Activated T-helper 9 cell treated with anti-CD3 and anti-CD28 coated beads, Interleukin-2, amount 50 U/mL, for 16 hours (primary cell): ENCODE data around the gene PLBD1.

Experiments
- DNase-seq: peaks from one replicate; pipeline ENCODE4 v3.0.0-alpha.2; 2020; ENCODE audit warnings: low read depth

PLBD1 gene

GRCh38 chr12:14567351-14568162 is at the start of gene PLBD1:
TSS of gene PLBD1 (minus strand) at chr12:14567883. CDS start at chr12:14567696, 187 bp downstream.
- DNase-seq = no peak

DNA sequence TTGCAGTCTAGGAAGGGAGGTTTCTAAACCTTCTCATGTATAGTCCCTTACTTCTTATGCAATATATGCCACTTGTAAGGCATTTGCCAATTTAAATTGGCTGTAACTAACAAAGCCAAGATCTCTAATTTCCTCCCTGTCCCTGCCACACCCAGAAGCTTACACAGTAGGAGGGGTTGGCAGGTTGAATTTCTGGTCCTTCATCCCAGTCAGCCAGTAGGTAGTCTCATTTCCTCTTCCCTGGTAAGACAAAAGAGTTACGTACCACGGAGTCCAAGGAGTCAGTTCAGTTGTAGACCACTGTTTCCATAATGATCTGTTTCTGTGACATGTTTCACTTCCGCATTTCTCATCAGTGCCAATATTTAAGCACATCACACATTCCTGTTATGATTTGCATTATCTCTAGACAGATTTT is 47.0 kb upstream of the PLBD1 start:
- no peak for DNase-seq

DNA sequence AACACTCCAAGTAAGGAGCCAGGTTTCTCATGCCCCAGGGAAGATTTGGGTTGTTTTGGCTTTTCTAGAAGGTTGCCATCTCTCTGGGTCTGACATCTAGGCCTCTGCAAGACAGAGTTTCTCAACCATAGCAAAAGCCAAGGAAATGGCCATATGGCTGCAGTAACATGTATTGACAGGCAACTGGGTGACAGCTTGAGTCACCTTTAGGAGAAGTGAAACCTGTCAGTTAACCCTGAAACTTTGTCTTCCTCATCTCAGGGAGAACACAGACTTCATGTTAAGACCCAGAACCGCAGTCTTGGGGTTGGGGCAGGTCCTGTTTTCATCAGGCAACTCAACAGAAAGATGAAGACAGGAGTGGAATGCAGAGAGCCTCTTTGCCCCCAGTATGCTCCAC is 46.0 kb upstream of the PLBD1 start:
- DNase-seq = no peak

DNA sequence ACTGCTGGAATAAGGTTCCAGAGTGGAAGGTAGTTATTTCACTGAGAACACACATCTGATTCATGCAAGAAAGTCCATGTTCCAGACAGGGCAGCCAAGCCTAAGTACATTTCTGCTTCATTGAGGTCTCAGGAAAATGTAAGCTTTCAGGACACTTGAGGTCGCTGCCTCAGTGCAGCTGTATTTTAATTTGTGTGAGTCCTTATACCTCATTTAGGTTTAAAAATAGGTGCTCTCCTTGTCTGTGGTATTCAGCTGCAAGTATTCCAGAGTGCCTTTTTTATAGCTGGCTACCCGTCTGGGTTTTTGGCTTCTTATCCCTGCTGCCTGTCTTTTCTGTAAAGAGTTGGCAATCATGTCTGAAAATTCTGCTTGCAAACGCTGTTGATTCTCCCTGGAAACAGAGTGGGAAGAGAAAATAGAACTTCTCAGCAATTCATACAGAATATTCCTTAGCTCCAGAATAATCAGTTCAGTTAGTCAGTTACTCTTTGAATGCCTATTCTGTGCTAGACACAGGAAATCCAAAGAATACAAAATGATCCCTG is 45.3 kb upstream of the PLBD1 start:
- DNase-seq = no peak

- DNase-seq = no peak
Observed at GRCh38 chr12:14612250-14612649, 44.6 kb upstream of the PLBD1 start.

DNA sequence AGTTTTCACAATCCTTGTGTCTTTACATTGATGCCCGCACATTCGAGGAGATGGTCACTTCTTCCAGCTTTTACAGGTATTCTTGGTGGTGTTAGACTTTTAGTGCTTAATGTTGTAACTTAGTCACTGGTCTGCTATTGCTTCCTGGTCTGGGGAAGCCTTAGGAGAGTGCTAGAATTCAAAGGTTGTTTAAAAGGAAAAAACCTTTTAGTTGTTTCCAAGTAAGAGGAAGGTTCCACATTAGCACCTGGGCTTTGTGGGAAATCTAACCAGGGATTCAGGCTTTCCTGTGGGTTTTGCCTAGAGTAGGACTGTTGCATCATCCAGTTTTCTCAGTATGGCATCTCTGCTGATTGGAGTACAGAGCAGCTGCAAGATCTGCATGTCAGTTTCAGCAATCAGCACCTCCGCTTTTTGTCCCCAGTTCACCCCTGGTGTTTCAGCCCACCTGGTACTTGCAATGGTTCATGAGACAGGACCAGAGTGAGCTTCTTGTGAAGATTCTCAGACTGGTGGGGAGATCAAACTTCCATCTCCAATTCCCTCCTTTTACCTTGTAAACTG is 44.0 kb upstream of the PLBD1 start:
- no peak for DNase-seq

GRCh38 chr12:14607568-14607967 is 39.9 kb upstream of the PLBD1 start:
- DNase-seq = no peak

GRCh38 chr12:14605401-14605989 is 37.8 kb upstream of the PLBD1 start:
- DNase-seq = no peak

DNA sequence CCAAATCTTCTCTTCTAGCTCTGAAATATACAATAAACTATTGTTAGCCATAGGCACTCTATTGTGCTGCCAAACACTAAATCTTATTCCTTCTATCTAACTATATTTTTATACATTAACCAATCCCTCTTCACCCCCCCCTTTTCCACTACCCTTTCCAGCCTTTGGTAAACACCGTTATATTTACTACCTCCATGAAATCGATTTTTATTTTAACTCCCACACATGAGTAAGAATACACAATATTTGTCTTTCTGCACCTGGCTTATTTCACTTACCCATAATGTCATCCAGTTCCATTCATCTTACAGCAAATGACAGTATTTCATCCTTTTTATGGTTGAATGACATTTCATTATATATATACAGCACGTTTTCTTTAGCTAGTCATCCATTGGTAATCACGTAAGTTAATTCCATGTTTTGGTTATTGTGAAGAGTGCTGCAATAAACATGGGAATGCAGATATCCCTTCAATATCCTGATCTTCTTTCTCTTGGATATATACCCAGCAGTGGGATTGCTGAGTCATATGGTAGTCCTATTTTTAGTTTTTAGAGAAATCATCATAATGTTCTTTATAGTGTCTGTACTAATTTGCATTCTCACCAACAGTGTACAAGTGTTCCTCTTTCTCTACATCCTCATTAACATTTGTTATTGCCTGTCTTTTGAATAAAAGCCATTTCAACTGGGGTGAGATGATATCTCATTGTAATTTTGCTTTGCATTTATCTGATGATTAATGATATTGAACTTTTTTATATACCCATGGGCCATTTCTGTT is 34.2 kb upstream of the PLBD1 start:
- DNase-seq = no peak

GRCh38 chr12:14597480-14597879 is 29.8 kb upstream of the PLBD1 start:
- no peak for DNase-seq

DNA sequence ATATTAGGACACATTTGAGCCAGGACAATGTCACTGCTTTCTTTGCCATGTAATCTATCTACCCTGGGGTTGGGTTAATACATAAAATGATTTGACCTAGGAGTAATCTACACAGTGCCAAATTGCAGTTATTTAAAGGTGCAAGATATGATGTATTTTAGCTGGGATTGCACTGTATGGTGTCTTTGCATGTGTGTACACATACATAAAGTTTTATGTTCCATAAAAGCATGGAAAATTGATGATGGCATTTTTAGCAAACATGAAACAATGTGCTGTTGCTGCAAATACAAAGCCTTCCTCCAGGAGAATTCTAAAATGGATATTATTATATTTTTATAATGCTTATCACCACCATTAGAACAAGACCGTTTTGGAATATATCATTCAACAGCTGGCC is 24.0 kb upstream of the PLBD1 start:
- no peak for DNase-seq

DNA sequence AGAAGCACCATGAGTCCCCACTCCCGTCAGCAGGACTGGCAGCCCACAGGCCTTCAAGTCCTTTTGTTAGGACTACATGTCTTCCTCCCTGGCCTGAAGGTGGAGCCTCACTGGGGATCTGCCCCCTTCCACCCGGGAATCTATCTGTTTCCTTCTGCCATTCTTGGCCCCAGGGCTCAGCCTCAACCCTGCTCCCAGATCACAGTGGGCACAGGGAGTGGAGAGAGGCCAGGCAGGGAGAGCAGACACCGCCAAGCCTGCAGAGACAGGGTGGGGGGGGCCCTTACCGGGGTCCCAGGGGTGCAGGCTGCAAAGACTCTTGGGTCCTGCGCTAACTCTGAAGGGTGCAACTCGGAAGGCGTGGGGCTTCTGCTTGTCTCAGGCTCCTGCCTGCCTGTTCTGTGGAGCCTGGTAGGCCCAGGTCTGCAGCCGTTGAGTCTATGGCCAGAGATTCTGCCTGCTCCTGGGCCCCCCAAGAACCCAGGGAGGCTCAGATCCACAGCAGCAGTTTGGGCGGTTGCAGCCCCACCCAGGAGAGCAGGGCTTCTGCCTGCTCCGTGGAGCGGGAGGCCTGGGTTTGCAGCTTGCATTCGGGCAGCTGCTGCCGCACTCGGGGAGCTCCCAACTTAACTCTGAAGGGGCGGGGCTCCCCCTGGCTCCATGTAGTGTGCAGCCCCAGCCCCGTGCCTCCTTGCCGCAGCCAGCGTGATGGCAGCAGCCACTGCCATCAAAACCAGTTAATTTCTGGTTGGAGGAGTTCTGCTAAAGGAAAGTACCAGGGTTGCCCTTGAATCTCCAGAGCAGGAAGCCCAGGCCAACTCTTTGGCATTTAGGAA is 21.7 kb upstream of the PLBD1 start:
- DNase-seq = no peak

DNA sequence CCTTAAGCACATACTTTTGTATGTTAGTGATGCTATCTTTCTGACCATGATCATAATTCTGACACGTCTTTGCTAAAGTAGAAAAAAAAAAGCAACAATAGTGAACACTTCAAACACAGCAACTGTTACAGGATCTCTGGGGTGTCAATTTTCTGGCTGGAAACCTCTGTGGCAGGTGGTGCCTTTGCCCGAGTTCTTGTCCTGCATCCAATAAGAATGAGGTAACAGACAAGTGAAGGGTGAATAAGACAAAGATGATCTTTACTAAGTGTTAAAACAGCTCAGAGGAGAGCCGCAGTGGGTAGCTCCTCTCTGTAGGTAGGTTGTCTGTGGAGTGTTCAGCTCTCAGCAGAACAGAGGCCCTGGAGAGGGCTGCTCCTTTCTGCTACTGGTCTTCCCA is 20.9 kb upstream of the PLBD1 start:
- DNase-seq = no peak

GRCh38 chr12:14578646-14579045 is 11.0 kb upstream of the PLBD1 start:
- DNase-seq = no peak

- DNase-seq = no peak
Observed at GRCh38 chr12:14577344-14577743, 9.7 kb upstream of the PLBD1 start.

DNA sequence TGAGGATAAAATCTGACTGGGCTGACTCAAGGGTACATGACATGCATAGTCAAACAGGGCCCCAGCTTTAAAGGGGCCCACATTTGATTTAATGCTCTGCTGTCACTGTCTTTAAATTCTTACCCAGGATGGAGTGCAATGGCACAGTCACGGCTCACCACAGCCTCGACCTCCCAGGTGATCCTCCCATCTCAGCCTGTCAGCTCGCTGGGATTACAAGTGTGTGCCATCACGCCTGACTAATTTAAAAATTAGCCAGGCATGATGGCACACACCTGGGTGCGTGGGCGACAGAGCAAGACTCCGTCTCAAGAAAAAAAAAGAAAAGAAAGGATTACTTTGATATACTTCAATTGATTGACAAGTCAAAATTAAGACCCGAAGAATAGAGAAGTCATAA is 9.2 kb upstream of the PLBD1 start:
- DNase-seq = no peak

GRCh38 chr12:14575585-14575984 is 7.9 kb upstream of the PLBD1 start:
- DNase-seq = no peak

GRCh38 chr12:14573118-14573517 is 5.4 kb upstream of the PLBD1 start:
- no peak for DNase-seq

GRCh38 chr12:14572401-14572800 is 4.7 kb upstream of the PLBD1 start:
- no peak for DNase-seq

DNA sequence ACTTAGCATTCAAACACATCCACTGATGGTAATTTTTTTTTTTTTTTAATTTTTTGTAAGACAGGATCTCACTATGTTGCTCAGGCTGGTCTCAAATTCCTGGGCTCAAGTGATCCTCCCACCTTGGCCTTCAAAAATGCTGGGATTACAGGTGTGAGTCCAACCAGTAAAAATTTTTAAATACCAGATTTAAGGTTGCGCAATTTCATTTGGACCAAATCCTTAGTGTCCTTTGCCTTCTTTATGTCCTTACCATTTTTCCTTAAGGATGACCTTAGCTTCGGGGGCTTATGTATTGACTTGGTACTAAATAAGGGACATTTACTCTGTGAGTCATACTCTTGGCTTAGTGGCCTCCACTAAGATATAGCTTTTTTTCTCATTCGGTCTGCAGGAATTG is 4.1 kb upstream of the PLBD1 start:
- no peak for DNase-seq

DNA sequence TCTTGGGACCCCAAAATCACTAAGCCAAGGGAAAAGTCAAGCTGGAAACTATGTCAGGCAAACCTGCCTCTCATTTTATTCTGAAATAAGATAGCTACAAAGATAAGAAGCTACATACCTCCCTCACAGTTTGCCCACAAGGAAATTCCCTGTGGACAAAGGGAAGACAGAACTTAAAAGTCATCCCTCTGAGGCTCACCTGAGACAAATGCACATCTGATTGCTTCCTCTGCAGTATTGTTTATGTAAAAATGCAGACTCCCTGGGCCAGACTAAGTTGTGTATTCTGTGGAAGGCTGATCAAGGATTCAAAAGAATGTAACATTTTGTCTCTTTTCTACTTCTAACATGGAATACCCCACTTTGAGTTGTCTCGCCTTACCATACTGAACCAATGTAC is 2.5 kb upstream of the PLBD1 start:
- DNase-seq = no peak
